Measurements from ENCODE around the gene FAM222B.
"Not testable (repeated sequence)": the region's sequence is repeated elsewhere in the genome, so short reads cannot be mapped to it uniquely, and the experiment has no call there.

FAM222B gene

GRCh38 chr17:28741358-28742349, 100.9 kb downstream of the FAM222B start:
- no peak for DNase-seq
- TF ChIP-seq, protein P1, sequence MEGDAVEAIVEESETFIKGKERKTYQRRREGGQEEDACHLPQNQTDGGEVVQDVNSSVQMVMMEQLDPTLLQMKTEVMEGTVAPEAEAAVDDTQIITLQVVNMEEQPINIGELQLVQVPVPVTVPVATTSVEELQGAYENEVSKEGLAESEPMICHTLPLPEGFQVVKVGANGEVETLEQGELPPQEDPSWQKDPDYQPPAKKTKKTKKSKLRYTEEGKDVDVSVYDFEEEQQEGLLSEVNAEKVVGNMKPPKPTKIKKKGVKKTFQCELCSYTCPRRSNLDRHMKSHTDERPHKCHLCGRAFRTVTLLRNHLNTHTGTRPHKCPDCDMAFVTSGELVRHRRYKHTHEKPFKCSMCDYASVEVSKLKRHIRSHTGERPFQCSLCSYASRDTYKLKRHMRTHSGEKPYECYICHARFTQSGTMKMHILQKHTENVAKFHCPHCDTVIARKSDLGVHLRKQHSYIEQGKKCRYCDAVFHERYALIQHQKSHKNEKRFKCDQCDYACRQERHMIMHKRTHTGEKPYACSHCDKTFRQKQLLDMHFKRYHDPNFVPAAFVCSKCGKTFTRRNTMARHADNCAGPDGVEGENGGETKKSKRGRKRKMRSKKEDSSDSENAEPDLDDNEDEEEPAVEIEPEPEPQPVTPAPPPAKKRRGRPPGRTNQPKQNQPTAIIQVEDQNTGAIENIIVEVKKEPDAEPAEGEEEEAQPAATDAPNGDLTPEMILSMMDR (IDR thresholded peaks at IDR 0.05) = no peak
- peaks cover 41% of the 10 kb centered on the region for H3K4me1 Mint-ChIP-seq
- no peaks in the 10 kb centered on the region for H3K9me3 Mint-ChIP-seq
- H3K4me3 Mint-ChIP-seq = no peak overlapping the region
- H3K27me3 Mint-ChIP-seq (ENCODE audit: low read depth, poor library complexity) = no peaks in the 10 kb centered on the region
- no peak overlapping the region for H3K27ac Mint-ChIP-seq
- H3K36me3 Mint-ChIP-seq (ENCODE audit: low read depth) = peaks cover 10% of the 10 kb centered on the region

DNA sequence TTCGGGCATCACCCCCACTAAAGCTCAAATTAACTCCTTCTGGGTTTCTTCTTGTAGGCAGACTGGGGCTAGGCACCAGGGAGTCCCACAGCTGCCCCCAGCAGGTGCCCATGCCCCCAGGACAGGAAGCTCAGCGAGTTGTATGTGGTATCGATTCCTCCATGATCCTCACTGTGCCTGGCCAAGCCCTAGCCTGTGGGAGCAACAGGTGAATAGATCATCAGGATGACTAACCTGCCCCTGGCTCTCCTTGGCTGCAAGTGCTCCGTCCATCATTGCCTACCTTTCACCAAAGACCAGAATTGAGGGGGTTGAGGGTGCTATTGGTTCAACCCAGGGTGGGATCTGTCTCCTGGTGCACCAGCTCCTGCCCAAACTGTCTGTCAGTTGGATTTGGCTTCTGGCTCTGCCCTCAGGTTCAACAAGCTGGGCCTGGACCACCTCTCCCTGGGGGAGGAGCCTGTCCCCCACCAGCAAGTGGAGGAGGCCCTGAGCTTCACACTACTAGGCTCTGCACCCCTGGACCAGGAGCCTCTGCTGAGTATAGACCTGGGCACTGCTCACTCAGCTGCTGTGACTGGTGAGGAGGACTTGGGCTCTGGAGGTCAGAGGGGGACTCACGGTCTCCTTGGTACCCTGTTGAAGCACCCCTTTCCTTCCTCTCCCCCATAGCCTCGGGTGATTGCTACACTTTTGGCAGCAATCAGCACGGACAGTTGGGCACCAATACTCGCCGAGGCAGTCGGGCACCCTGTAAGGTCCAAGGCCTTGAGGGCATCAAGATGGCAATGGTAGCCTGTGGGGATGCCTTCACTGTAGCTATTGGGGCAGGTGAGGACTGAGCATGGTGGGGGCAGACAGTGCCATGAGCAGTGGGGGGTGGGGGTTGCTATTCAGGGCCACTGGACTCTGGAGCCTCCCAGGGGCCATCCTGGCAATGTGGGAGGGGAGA, 101.9 kb downstream of the FAM222B start:
- Mint-ChIP-seq H3K27ac (no peak overlapping the region), H3K27me3 (ENCODE audit: low read depth, poor library complexity) (no peaks in the 10 kb centered on the region), H3K4me3 (no peak overlapping the region), H3K36me3 (ENCODE audit: low read depth) (peaks cover 10% of the 10 kb centered on the region), H3K9me3 (no peaks in the 10 kb centered on the region), H3K4me1 (peaks cover 32% of the 10 kb centered on the region)
- DNase-seq = no peak
- TF ChIP-seq, protein P1 (IDR thresholded peaks at IDR 0.05) = no peak

GRCh38 chr17:28738680-28739384, 103.8 kb downstream of the FAM222B start:
- DNase-seq = no peak
- Mint-ChIP-seq H3K27ac (peak overlapping the region; percentile 68), H3K4me3 (no peak overlapping the region), H3K4me1 (peaks cover 30% of the 10 kb centered on the region), H3K9me3 (no peaks in the 10 kb centered on the region), H3K36me3 (ENCODE audit: low read depth) (peaks cover 10% of the 10 kb centered on the region), H3K27me3 (ENCODE audit: low read depth, poor library complexity) (no peaks in the 10 kb centered on the region)
- TF ChIP-seq, protein P1 (IDR thresholded peaks at IDR 0.05) = no peak

- Mint-ChIP-seq H3K9me3 (no peaks in the 10 kb centered on the region), H3K4me1 (peaks cover 27% of the 10 kb centered on the region), H3K4me3 (no peak overlapping the region), H3K27ac (peak overlapping the region; percentile 68), H3K36me3 (ENCODE audit: low read depth) (peaks cover 10% of the 10 kb centered on the region), H3K27me3 (ENCODE audit: low read depth, poor library complexity) (no peaks in the 10 kb centered on the region)
- TF ChIP-seq, protein P1 (IDR thresholded peaks at IDR 0.05) = no peak
- DNase-seq = no peak
Measured at GRCh38 chr17:28737770-28738679, 104.6 kb downstream of the FAM222B start.

GRCh38 chr17:28737316-28737715, 105.3 kb downstream of the FAM222B start:
- Mint-ChIP-seq H3K9me3 (no peaks in the 10 kb centered on the region), H3K36me3 (ENCODE audit: low read depth) (peaks cover 10% of the 10 kb centered on the region), H3K27me3 (ENCODE audit: low read depth, poor library complexity) (no peaks in the 10 kb centered on the region), H3K27ac (no peak overlapping the region), H3K4me1 (peaks cover 25% of the 10 kb centered on the region), H3K4me3 (no peak overlapping the region)
- TF ChIP-seq, protein P1 (IDR thresholded peaks at IDR 0.05) = no peak
- no peak for DNase-seq

- Mint-ChIP-seq H3K36me3 (ENCODE audit: low read depth) (peaks cover 10% of the 10 kb centered on the region), H3K4me1 (peaks cover 14% of the 10 kb centered on the region)
- H3K27ac Mint-ChIP-seq; H3K27me3 Mint-ChIP-seq (ENCODE audit: low read depth, poor library complexity); H3K9me3 Mint-ChIP-seq; H3K4me3 Mint-ChIP-seq; DNase-seq: not testable (repeated sequence)
Measured at GRCh38 chr17:28735913-28736769, 106.4 kb downstream of the FAM222B start.

Measured in nephron progenitor cell (in vitro differentiated cells).